Progenitor cell of endocrine pancreas (in vitro differentiated cells): ENCODE data around the gene AP2A2. TPM values are rescaled to one million over a fixed set of nuclear protein-coding genes. Genes with fewer than 3 reads are reported as not detected.

ENCODE experiments used
- DNase-seq: peaks from one replicate; pipeline ENCODE4 v3.0.0; 2021; ENCODE audit warnings: low spot score; ENCODE audit not compliant: unreplicated experiment
- H3K27ac Mint-ChIP-seq: 2 replicates; pipeline ENCODE4 v1.8.0; 2021; ENCODE audit warnings: mild to moderate bottlenecking, moderate library complexity, mixed read lengths
- H3K27me3 Mint-ChIP-seq: 2 replicates; pipeline ENCODE4 v1.8.0; 2021; ENCODE audit warnings: mixed read lengths
- H3K36me3 Mint-ChIP-seq: 2 replicates; pipeline ENCODE4 v1.8.0; 2022; ENCODE audit warnings: mixed read lengths; ENCODE audit not compliant: insufficient read depth
- H3K4me1 Mint-ChIP-seq: 2 replicates; pipeline ENCODE4 v1.8.0; 2021; ENCODE audit warnings: low read depth, mixed read lengths
- H3K4me3 Mint-ChIP-seq: 2 replicates; pipeline ENCODE4 v1.8.0; 2021; ENCODE audit warnings: low read depth, mild to moderate bottlenecking, moderate library complexity, mixed read lengths
- H3K9me3 Mint-ChIP-seq: 2 replicates; pipeline ENCODE4 v1.8.0; 2021; ENCODE audit warnings: low read depth, mixed read lengths
- total RNA-seq: library from RNA; stranded (reverse); gene quantifications from 2 replicates; pipeline ENCODE4 v1.2.1, GENCODE V29; 2021
- TF ChIP-seq, protein P1 (sequence below): fragments of 200-600 bp; sonication (generic); IDR thresholded peaks from one replicate; pipeline ENCODE4 v1.5.0; 2021; ENCODE audit warnings: antibody characterized with exemption, mild to moderate bottlenecking; ENCODE audit not compliant: unreplicated experiment

The AP2A2 gene
- total RNA-seq, 1 donor from 2014 or later: 88.8 TPM

DNA sequence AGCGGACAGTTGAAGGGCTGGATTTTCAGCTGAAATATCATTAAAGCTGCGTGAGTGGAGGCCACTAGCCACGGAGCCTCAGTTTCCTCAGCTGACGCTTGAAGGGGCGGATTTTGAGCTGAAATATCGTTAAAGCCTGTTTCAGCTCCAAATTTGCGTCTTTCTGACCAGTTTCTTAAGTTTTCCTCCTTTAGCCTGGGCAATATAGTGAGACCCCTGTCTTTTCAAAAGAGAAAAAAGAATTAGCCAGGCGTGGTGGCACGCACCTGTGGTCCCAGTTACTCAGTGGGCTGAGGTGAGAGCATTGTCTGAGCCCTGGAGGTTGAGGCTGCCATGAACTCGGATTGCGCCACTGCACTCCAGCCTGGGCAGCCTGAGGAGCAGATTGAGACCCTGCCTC lies 3.7 kb downstream of the AP2A2 start:
- Mint-ChIP-seq H3K36me3 (no peaks in the 10 kb centered on the region), H3K4me1 (peaks cover 25% of the 10 kb centered on the region), H3K9me3 (no peaks in the 10 kb centered on the region), H3K4me3 (no peak overlapping the region), H3K27ac (no peak overlapping the region), H3K27me3 (no peaks in the 10 kb centered on the region)
- TF ChIP-seq, protein P1, sequence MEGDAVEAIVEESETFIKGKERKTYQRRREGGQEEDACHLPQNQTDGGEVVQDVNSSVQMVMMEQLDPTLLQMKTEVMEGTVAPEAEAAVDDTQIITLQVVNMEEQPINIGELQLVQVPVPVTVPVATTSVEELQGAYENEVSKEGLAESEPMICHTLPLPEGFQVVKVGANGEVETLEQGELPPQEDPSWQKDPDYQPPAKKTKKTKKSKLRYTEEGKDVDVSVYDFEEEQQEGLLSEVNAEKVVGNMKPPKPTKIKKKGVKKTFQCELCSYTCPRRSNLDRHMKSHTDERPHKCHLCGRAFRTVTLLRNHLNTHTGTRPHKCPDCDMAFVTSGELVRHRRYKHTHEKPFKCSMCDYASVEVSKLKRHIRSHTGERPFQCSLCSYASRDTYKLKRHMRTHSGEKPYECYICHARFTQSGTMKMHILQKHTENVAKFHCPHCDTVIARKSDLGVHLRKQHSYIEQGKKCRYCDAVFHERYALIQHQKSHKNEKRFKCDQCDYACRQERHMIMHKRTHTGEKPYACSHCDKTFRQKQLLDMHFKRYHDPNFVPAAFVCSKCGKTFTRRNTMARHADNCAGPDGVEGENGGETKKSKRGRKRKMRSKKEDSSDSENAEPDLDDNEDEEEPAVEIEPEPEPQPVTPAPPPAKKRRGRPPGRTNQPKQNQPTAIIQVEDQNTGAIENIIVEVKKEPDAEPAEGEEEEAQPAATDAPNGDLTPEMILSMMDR: no peak
- DNase-seq: no peak

DNA sequence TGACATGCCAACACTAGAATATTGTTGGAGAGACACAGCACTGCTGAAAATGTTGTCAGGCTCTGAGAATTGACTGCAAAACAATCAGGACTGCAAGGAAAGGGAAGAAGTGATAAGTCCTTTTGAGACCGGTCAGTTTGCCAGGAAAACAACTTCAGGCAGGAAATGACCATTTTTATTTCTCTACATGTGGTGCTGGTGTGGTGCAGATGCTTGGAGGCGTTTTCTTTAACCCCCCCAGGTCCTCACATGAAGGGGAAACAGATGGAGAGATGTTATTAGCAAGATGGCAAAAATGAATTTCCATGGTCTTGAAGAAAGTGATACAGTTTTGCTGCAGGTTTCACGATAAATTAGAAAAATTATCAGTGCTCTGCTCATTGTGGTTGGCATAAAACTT lies 5.7 kb downstream of the AP2A2 start:
- H3K36me3 Mint-ChIP-seq: peaks cover 3% of the 10 kb centered on the region
- H3K27me3 Mint-ChIP-seq: no peaks in the 10 kb centered on the region
- H3K4me1 Mint-ChIP-seq: peaks cover 25% of the 10 kb centered on the region
- H3K27ac Mint-ChIP-seq: no peak overlapping the region
- H3K9me3 Mint-ChIP-seq: no peaks in the 10 kb centered on the region
- H3K4me3 Mint-ChIP-seq: no peak overlapping the region
- TF ChIP-seq, protein P1: no peak
- DNase-seq: no peak

DNA sequence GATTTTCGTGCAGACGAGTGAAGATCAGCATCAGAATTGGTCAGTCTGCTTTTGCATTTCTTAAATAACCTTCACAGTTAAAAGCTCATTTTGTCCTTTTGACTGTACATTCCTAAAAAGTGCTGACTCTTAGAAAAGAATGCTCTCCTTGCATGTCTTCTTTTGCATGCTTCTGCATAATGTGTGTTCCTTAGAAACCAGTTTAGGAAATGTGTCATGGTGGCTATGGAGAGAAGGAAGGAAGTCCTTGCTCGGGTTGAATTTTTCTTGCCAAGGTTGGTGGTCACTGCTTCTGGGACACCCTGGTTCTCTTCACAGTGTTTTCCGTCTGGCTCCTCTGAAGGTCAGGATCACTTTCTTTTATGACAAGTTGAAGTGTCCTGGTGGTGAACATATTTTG lies 6.8 kb downstream of the AP2A2 start:
- Mint-ChIP-seq H3K4me1 (peaks cover 20% of the 10 kb centered on the region), H3K27ac (no peak overlapping the region), H3K27me3 (no peaks in the 10 kb centered on the region), H3K9me3 (no peaks in the 10 kb centered on the region), H3K4me3 (no peak overlapping the region), H3K36me3 (peaks cover 3% of the 10 kb centered on the region)
- DNase-seq: no peak
- TF ChIP-seq, protein P1: no peak

DNA sequence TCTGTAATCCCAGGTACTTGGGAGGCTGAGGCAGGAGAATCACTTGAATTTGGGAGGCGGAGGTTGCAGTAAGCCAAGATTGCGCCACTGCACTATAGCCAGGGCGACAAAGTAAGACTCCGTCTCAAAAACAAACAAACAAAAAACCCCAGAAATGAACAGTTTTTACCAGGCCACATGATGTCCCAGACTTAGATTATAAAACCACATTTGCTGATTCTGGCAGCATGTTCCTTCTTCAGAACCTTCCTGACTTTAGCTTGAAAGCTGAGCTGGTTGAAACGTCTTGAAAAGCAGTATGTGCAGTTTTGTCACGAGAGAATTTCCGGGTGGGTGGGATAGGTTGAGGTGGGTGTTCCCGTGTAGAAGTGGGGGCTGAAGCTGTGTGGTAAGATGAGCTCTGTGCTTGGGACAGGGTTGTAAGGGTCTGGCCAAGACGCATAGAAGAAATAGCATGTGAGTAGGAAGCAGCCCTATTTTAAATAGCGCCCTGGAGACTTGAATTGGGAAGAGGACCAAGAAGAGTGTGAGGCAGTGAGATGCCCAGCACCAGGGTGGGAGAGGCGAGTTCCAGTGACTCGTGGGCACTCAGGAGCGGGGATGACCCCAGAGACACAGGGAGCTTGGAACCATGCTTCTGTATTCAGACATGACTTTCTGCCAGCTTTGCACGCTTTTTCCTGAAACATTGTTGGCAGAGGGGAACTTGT lies 7.6 kb downstream of the AP2A2 start:
- H3K36me3 Mint-ChIP-seq: peaks cover 3% of the 10 kb centered on the region
- TF ChIP-seq, protein P1: no peak
- H3K4me1 Mint-ChIP-seq: peaks cover 18% of the 10 kb centered on the region
- DNase-seq: no peak
- H3K9me3 Mint-ChIP-seq: no peaks in the 10 kb centered on the region
- H3K27ac Mint-ChIP-seq: peak overlapping the region; percentile 62
- H3K27me3 Mint-ChIP-seq: no peaks in the 10 kb centered on the region
- no peak overlapping the region for H3K4me3 Mint-ChIP-seq

DNA sequence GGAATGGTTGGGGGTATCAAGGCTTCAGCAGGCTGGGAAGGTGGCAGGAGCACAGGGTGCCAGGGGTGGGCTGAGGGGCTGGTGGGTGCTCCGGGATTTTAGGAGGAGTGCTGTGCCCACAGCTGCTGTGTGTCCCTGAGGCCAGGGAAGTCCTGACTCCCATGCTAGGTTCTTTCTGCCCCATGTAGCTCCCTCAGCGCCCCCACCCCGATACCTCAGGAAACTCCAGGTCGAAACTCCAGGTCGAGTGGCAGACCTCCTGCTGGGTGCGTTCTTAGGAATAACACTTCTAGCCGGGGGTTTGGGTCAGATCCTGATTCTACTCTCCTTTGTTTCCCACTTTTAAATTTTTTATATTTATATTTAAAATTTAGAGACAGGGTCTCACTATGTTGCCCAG lies 8.3 kb downstream of the AP2A2 start:
- no peak overlapping the region for H3K4me3 Mint-ChIP-seq
- DNase-seq: no peak
- H3K4me1 Mint-ChIP-seq: peaks cover 12% of the 10 kb centered on the region
- TF ChIP-seq, protein P1: no peak
- H3K27me3 Mint-ChIP-seq: no peaks in the 10 kb centered on the region
- no peak overlapping the region for H3K27ac Mint-ChIP-seq
- peaks cover 3% of the 10 kb centered on the region for H3K36me3 Mint-ChIP-seq
- H3K9me3 Mint-ChIP-seq: no peaks in the 10 kb centered on the region
